Fibroblast of lung (primary cell): ENCODE measurements around the gene MED20. TPM values are rescaled to one million over a fixed set of nuclear protein-coding genes. Genes with fewer than 3 reads are reported as not detected.

Source experiments
- DNase-seq, 2 donors: peaks; one replicate each; pipeline versions ENCODE4 v3.0.0 to v3.0.0-alpha.2; 2010; ENCODE audit warnings: low read depth in 2 of 2
- H2AFZ ChIP-seq: 2 replicates; pipeline ENCODE4 v1.5.1; 2012; ENCODE audit warnings: low read length, control low read depth, inconsistent platforms
- H3K27ac ChIP-seq: 2 replicates; pipeline ENCODE4 v1.5.1; 2011; ENCODE audit warnings: low read length, control low read depth; ENCODE audit not compliant: insufficient read depth
- H3K27me3 ChIP-seq: 2 replicates; pipeline ENCODE4 v1.5.1; 2011; ENCODE audit warnings: mild to moderate bottlenecking, low read length; ENCODE audit not compliant: control insufficient read depth, insufficient read depth
- H3K36me3 ChIP-seq: 2 replicates; pipeline ENCODE4 v1.5.1; 2011; ENCODE audit warnings: low read length; ENCODE audit not compliant: control insufficient read depth, insufficient read depth
- H3K4me1 ChIP-seq: 2 replicates; pipeline ENCODE4 v1.5.1; 2011; ENCODE audit warnings: low read length; ENCODE audit not compliant: control insufficient read depth, insufficient read depth; ENCODE audit errors: extremely low read depth
- H3K4me2 ChIP-seq: 2 replicates; pipeline ENCODE4 v1.5.1; 2011; ENCODE audit warnings: low read length, control low read depth; ENCODE audit not compliant: insufficient read depth; ENCODE audit errors: extremely low read depth
- H3K4me3 ChIP-seq, 4 experiments: fragments of 200-600 bp in 1 of 4; sonication (generic) in 1 of 4; replicated peaks in 1 of 4; 2 replicates each; pipeline ENCODE4 v1.5.1; 2011 to 2016; ENCODE audit warnings: low read length in 4 of 4, low read depth in 3 of 4, mild to moderate bottlenecking in 3 of 4, control low read depth in 2 of 4, inconsistent platforms in 1 of 4, mixed read lengths in 1 of 4; ENCODE audit not compliant: insufficient read depth in 1 of 4; ENCODE audit errors: control extremely low read depth in 1 of 4
- H3K79me2 ChIP-seq: 2 replicates; pipeline ENCODE4 v1.5.1; 2012; ENCODE audit warnings: mild to moderate bottlenecking, low read length, inconsistent platforms; ENCODE audit not compliant: control insufficient read depth, insufficient read depth
- H3K9ac ChIP-seq: 2 replicates; pipeline ENCODE4 v1.5.1; 2011; ENCODE audit warnings: mild to moderate bottlenecking, low read length, control low read depth; ENCODE audit not compliant: insufficient read depth
- H3K9me3 ChIP-seq: 2 replicates; pipeline ENCODE4 v1.5.1; 2012; ENCODE audit warnings: low read depth, low read length; ENCODE audit not compliant: control insufficient read depth, insufficient read depth
- H4K20me1 ChIP-seq: 2 replicates; pipeline ENCODE4 v1.5.1; 2011; ENCODE audit warnings: low read length; ENCODE audit not compliant: control insufficient read depth, insufficient read depth; ENCODE audit errors: extremely low read depth
- EZH2 ChIP-seq: IDR thresholded peaks from 2 replicates; pipeline ENCODE4 v1.5.1; 2012; ENCODE audit warnings: low read length, control low read depth, mild to moderate bottlenecking; ENCODE audit errors: missing control alignments
- polyA plus RNA-seq, 2 donors: library from polyadenylated mRNA; depleted of rRNA in 1 of 2; stranded (reverse) in 1 of 2; unstranded in 1 of 2; fragments of >200 nt; gene quantifications; 2 replicates each; pipeline ENCODE4 v1.2.1, GENCODE V29; 2011 to 2012; ENCODE audit warnings: missing spikeins in 1 of 2
- total RNA-seq: library from RNA; depleted of rRNA; stranded (reverse); fragments of >200 nt; gene quantifications from 2 replicates; pipeline ENCODE4 v1.2.1, GENCODE V29; 2014
- TF ChIP-seq, protein P1 (sequence below), 2 donors: IDR thresholded peaks in 1 of 2; conservative IDR thresholded peaks in 1 of 2; 1 replicate in 1 of 2; 2 replicates in 1 of 2; pipeline ENCODE4 v1.5.1; 2011 to 2012; ENCODE audit warnings: low read length in 2 of 2, control low read depth in 1 of 2, inconsistent platforms in 1 of 2, low read depth in 1 of 2, mild to moderate bottlenecking in 1 of 2

MED20 gene
- total and polyA plus RNA-seq, 2 donors (not counting 1 experiment from before 2014, with no cell fraction given), result 27.7 to 38.6 TPM

DNA sequence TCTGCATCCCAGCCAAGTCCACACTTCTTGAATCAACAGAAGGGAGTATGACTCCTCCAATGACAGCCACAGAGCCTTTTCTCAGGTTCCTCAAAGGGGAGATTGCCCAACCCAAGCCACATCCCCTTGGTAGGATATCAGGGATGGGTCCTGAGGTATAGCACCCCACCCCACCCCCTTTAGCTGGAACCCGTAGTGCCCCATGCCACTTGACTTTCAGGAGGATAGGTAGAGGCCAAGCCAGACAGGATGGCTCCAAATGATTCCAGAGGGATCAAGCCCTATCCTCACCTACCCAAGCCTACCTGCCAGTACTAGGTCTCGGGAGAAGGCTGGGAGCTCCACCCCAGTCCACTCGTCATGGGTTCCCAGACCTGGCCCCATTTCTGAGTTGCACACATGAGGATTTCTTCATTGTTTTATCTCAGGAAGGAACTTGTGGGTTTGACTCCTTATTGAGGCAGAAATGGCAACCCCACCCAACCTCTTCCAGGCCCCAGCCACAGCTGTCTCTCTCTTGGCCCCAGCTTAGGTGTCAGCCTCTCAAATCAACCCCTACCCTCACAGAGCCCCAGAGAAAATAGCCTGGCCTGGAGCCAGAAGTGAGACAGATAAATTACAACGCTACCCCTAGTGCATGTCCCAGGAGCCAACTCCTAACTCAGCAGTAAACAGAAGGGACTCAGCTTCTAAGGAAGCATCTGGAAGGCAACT, 17.1 kb upstream of the MED20 start:
- H3K36me3 ChIP-seq, result peaks cover 18% of the 10 kb centered on the region
- H3K9ac ChIP-seq, result no peak overlapping the region
- TF ChIP-seq, protein P1, sequence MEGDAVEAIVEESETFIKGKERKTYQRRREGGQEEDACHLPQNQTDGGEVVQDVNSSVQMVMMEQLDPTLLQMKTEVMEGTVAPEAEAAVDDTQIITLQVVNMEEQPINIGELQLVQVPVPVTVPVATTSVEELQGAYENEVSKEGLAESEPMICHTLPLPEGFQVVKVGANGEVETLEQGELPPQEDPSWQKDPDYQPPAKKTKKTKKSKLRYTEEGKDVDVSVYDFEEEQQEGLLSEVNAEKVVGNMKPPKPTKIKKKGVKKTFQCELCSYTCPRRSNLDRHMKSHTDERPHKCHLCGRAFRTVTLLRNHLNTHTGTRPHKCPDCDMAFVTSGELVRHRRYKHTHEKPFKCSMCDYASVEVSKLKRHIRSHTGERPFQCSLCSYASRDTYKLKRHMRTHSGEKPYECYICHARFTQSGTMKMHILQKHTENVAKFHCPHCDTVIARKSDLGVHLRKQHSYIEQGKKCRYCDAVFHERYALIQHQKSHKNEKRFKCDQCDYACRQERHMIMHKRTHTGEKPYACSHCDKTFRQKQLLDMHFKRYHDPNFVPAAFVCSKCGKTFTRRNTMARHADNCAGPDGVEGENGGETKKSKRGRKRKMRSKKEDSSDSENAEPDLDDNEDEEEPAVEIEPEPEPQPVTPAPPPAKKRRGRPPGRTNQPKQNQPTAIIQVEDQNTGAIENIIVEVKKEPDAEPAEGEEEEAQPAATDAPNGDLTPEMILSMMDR (conservative IDR thresholded peaks at IDR 0.05 in 1 of 2, IDR thresholded peaks at IDR 0.05 in 1 of 2; ENCODE audit: low read depth in 1 of 2, low read length in 2 of 2), result no peak
- no peak for TF ChIP-seq EZH2
- no peak overlapping the region for H3K4me3 ChIP-seq
- no peaks in the 10 kb centered on the region for H4K20me1 ChIP-seq
- H3K9me3 ChIP-seq, result no peaks in the 10 kb centered on the region
- H3K27ac ChIP-seq, result no peak overlapping the region
- peaks cover 41% of the 10 kb centered on the region for H3K79me2 ChIP-seq
- DNase-seq, result peak in 1 of 2 donors; percentile 49
- H3K4me2 ChIP-seq, result no peak overlapping the region
- H2AFZ ChIP-seq, result no peak overlapping the region
- H3K4me1 ChIP-seq, result peaks cover 16% of the 10 kb centered on the region
- no peaks in the 10 kb centered on the region for H3K27me3 ChIP-seq

DNA sequence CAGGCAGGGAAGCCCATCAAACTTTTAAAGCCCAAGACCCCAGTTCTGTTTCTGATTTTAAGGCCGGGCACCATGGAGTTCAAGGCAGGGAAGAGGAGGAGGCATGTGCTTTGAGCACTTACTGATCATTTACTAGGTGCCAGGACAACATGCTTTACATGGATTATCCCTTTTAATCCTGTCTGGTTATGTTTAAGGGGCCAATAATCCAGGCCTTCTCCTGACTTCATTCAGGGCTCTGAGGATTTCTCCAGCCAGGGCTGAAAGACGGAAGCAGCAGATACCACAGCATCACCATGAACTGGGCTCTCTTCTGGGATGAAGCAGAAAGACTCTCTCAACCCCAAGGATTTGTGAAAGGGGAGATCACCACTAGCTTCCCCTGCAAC, 16.5 kb upstream of the MED20 start:
- no peaks in the 10 kb centered on the region for H3K9me3 ChIP-seq
- H3K36me3 ChIP-seq, result peaks cover 21% of the 10 kb centered on the region
- H4K20me1 ChIP-seq, result no peaks in the 10 kb centered on the region
- peaks cover 16% of the 10 kb centered on the region for H3K4me1 ChIP-seq
- H3K27ac ChIP-seq, result peak overlapping the region; percentile 1
- no peak overlapping the region for H3K4me2 ChIP-seq
- H3K4me3 ChIP-seq, result no peak overlapping the region
- H2AFZ ChIP-seq, result no peak overlapping the region
- H3K79me2 ChIP-seq, result peaks cover 41% of the 10 kb centered on the region
- H3K27me3 ChIP-seq, result no peaks in the 10 kb centered on the region
- H3K9ac ChIP-seq, result no peak overlapping the region
- TF ChIP-seq, protein P1 (conservative IDR thresholded peaks at IDR 0.05 in 1 of 2, IDR thresholded peaks at IDR 0.05 in 1 of 2; ENCODE audit: low read depth in 1 of 2, low read length in 2 of 2), result no peak
- TF ChIP-seq EZH2, result no peak
- DNase-seq, result no peak

DNA sequence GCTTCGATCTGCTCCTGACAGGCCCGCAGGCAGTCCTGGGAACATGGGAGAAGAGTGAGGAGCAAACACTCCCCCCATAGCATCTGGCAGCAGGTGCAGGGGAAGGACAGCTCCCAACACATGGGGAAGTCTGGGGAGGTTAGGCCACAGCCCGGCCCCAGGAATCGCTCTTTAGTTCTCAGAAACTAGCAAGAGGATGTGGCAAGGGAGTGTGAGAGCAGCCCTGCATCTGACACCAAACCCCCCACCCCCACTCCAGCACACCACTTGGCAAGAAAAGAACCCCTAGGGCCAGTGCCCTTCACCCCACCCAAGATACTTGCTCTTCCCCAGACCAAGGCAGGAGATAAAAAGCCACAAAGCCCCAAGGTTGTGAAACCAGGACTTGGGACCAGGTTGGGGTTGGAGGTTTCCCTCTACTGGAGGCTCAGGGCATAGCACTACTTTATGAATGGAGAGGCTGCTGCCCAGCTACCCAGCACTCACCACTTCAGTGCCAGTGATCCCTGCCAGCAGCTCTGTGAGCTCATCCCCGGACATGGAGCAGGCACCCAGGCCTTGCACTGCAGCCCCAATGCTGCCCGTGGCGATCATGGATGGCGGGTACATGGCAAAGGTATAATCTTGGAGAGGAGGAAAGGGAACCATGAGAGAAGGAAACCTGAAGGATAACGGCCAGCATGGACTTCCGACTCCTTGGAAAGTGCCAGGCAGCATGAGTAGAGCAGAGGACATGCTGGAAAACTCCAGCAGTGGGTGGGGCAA, 15.3 kb upstream of the MED20 start:
- peaks cover 40% of the 10 kb centered on the region for H3K79me2 ChIP-seq

More for the DNA sequence above, 15.3 kb upstream of the MED20 start:
- peaks cover 12% of the 10 kb centered on the region for H3K4me1 ChIP-seq
- H3K36me3 ChIP-seq, result peaks cover 30% of the 10 kb centered on the region
- H3K27ac ChIP-seq, result peak overlapping the region; percentile 45
- H3K9me3 ChIP-seq, result no peaks in the 10 kb centered on the region
- no peaks in the 10 kb centered on the region for H3K27me3 ChIP-seq
- no peak overlapping the region for H2AFZ ChIP-seq
- TF ChIP-seq, protein P1 (conservative IDR thresholded peaks at IDR 0.05 in 1 of 2, IDR thresholded peaks at IDR 0.05 in 1 of 2; ENCODE audit: low read depth in 1 of 2, low read length in 2 of 2), result peak; percentile 95 to 97
- TF ChIP-seq EZH2, result no peak
- no peak overlapping the region for H3K4me3 ChIP-seq
- H3K9ac ChIP-seq, result no peak overlapping the region
- H4K20me1 ChIP-seq, result no peaks in the 10 kb centered on the region
- peak; percentile 78 to 94 for DNase-seq
- H3K4me2 ChIP-seq, result no peak overlapping the region
